ENCODE data around the gene SYT17.
"Not testable (repeated sequence)": the region's sequence is repeated elsewhere in the genome, so short reads cannot be mapped to it uniquely, and the experiment has no call there.

Gene SYT17

DNA sequence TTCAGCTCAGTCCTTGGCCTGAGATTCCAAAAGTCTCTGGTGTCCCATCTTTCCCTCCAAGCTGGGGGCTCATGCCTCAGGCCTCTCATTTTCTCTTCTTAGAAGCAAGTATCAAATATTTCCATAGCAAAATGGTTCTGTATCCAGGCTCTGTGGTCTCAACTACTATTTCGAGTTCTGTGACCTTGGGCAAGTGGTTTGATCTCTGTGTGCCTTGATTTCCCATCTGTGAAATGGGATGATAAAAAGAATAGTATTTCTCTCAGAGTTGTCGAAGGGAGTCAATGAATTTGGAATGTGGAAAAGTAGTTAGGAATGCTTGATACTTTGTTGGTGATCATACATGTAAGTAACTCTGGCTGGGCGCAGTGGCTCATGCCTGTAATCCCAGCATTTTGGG, 6.4 kb downstream of the SYT17 start:
- DNase-seq, result no peak

DNA sequence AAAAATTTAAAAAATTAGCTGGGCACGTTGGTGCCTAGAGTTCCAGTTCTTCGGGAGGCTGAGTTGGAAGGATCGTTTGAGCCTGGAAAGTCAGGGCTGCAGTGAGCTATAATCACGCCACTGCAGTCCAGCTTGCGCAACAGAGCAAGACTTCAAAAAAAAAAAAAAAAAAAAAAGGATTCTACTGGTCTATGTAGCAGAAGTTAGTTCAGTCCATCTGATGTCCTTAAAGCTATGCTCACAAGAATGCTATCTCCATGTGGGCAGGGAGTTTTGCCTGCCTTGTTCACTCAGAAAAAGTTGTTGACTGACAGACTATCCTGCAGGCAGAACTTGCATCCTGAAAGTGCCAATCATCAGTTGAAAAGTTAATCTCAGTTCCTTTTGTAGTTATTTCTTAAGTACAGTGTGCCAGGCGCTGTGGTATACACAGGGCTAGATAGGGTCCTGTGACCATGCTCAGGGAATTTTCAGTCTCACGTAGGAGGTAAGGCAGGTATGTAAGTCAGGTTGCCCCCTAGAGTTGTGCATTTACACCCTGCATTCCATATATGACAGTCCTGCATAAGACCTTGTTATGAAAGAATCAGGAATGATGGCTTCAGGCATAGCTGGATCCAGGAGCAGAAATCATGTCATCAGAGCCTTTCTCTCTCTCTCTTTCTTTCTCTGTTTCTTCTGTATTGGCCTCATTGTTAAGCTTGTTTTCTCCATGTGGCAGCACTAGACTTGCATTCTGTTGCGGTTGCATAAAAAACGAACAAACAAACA, 7.6 kb downstream of the SYT17 start:
- DNase-seq, result no peak

DNA sequence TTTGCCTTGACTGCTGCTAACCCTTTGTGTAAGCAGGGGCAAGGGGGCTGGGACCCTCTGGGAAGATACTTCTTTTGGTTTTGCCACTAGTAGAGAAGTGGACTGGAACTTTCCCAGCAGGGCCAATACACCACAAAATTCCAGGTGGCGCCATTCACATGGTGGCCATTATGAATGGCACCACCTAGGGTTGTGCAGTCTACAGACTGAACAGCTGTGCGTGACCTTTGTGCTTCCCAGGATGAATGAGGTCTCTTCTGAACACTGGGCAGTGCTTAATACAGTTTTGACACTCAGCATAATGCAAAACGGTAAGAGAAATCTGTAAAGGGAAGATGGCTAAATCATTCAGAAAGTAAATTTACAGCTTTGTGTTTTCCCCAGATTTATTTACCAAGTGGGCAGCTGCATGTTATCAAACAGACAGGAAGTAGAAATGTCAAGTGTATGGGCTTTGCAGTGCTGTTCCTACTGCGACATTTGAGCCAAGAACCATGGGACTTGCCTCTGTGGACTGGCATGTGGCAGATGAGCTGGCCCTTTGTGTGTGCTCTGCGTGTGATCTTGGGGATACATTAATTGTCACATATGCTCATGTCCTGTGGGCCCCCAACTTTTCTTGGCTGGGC, 9.2 kb downstream of the SYT17 start:
- no peak for DNase-seq

DNA sequence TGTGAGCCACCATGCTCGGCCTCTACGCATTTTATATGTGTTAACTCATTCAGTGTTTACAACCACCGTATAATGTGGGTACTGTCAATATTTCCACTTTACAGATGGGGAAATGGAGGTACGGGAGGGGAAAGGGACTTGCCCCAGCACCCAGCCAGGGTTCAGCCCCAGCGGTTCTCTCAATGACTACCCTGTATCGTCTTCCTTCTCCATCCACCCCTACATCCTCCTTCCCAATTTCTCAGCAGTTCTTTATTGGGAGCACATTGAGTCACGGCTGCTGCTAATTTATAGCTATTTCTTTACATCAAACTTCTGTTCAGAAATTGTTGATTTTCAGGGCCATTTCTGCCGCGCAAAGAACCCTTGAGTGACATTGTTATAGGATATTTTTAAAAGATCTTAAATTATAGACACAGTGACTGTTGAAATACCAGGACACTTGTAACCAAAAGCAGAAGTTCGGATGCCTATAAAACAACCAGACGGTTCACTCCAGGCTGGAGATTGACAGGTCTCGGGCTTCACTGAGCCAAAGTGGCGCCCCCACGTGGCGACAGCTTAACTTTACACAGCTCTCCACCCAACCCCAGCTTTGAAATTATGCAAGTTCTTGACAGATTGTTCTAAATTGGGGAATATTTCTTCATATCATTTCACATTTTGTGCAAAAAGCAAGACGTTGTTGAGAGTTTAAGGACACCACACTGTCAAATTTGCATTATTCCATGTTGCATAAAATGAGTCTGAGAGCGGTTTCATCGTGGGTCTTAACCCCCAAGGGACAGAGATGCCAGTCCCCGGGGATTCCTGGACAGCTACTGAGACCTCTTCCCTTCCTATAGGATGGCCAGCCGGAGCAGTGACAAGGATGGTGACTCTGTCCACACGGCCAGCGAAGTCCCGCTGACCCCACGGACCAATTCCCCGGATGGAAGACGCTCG, 11.8 kb downstream of the SYT17 start:
- DNase-seq, result peak; percentile 65

DNA sequence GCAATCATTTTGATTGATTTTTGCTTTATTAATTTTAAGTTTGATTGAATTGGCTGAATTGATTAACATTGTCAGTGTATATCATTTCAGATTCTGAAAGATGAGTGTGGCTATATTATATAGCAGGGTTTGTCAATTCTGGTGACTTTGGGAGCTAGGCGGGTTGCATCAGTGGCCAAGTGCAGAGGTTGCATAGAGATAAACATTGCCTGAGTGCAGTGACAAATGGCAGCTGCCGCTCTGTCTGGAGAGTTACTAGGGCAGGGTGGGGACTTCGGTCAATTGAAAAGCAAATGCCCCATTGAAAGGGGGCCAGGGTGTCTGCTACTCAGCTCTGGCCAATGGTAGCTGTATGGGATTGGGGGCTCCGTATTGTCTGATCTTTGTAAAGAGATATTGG, 12.7 kb downstream of the SYT17 start:
- no peak for DNase-seq

DNA sequence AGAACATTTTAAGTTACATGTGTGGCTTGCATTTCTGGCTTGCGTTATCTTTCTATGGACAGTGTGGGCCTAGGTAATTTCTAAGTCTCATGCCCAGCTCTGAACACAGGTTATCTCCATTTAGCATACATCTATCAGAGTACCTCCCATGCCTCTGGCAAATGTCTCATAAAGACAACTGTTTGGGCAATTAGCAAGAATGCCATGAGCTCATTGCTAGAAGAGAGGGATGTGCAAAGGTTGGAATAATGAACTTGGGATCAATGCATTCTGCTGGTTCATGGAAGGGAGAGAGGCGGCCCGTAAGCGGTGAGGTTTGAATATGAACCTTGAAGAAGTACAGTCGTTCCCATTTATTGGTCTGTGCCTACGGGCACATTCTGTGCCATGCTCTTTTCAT, 14.4 kb downstream of the SYT17 start:
- DNase-seq, result no peak

DNA sequence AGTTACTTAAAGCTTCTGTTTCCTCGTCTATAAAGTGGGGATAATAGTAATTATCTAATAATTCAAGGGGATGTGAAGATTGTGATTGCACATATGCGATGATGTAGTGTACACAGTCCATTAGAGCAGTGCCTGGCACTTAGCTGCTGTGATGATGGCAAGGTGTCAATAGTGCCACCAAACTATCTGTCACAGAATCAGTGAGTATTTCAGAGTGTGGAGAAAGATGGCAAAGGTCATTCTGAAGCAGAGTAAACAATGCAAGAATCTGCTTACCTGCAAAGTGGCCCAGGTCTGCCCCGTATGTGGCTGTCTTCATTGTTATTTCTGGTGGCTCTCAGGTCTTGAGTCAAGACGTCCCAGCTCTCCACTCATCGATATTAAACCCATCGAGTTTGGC, 15.1 kb downstream of the SYT17 start:
- DNase-seq, result no peak

DNA sequence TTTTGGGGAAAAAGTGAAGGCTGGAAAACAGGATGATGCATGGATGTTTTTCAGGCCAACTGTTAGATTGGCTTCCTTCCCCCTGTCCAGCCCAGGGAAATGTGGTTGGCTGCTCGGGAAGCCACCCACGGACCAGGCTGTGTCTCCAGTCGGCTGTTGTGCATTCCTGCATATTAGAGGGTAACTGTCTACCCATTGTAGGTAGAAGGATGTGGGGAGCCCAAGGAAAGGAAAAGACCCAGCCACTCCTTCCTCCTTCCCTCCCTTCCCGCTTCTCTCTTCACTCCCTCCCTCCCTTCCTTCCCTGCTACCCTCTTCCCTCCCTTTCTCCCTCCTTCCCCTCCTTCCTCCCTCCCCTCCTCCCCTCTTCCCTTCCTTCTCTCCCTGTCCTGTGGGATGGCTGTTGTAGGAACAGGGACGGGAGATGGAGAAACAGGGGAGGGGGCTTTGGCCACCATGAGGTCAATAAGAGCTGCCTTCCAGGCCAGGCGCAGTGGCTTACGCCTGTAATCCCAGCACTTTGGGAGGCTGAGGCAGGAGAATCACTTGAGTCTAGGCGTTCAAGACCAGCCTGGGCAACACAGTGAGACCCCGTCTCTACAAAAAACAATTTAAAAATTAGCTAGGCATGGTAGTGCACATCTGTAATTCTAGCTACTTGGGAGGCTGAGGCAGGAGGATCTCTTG, 16.9 kb downstream of the SYT17 start:
- DNase-seq, result no peak

DNA sequence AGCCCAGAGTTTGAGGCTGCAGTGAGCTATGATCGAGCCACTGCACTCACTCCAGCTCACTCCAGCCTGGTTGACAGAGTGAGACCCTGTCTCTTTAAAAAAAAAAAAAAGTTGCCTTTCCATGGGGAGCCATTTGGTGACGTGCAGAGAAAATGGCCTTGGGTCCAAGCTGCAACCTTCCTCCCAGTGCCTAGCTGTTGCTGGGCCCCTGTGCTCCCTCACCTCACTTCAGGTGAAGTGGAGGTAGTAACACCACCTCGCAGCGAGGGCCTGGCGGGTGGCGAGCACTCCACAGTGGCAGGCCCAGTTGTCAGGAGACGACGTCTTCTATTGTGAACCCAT, 17.4 kb downstream of the SYT17 start:
- no peak for DNase-seq

DNA sequence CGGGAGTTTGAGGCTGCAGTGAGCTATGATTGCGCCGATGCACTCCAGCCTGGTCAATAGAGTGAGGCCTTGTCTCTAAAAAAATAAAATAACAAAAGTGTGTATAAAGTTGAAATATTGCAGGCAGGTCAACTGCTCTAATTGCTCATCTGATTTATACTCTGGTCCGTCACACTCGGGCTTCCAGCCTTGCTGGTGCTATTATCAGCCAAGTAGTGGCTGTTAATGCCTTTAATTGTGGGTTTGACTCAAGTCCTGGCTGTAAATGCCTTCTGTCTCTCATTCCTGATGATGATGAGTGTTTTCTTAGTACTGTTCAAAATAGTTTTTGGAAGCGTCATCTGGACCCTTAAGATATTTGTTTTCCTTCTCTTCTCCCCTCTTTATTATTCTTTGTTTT, 18.4 kb downstream of the SYT17 start:
- no peak for DNase-seq

DNA sequence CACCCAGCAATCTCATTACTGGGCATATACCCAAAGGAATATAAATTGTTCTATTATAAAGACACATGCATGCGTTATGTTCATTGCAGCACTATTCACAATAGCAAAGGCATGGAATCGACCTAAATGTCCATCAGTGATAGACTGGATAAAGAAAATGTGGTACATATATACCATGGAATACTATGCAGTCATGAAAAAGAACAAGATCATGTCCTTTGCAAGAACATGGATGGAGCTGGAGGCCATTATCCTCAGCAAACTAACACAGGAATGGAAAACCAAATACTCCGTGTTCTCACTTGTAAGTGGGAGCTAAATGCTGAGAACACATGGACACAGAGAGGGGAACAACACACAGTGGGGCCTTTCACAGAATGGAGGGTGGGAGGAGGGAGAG, 19.9 kb downstream of the SYT17 start:
- DNase-seq, result not testable (repeated sequence)

DNA sequence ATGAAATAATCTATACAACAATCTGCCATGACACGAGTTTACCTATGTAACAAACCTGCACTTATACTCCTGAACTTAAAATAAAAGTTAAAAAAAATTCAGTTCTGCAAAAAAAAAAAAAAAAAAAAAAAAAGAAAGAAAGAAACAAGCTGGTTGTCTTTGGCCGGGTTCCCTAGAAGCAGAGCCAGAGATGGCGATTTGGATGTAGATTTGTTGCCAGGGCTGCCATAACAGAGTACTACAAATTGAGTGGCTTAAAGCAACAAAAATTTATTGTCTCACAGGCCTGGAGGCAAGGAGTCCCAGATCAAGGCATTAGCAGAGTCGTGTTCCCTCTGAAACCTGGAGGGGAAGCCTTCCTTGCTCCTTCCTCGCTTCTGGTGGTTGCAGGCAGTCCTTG, 20.4 kb downstream of the SYT17 start:
- DNase-seq, result no peak

DNA sequence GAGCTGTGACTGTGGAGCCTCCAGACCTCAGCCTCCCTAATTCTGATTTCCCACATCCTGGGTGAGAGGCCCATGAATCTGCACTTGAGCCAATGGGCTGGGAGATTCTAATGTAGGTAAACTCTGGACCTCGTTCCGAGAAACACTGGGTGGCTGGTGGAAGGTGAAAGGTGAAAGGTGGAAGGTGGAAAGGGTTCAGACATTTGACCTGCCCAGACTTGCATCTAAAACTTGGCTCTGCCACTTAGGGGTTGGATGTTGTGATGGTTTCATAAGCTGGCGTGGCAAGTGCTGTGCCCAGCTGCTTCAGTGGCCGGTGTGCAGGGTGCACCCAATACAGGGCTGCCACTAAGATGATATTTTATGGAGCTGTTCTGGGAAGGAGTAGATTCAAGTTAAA, 24.8 kb downstream of the SYT17 start:
- no peak for DNase-seq

DNA sequence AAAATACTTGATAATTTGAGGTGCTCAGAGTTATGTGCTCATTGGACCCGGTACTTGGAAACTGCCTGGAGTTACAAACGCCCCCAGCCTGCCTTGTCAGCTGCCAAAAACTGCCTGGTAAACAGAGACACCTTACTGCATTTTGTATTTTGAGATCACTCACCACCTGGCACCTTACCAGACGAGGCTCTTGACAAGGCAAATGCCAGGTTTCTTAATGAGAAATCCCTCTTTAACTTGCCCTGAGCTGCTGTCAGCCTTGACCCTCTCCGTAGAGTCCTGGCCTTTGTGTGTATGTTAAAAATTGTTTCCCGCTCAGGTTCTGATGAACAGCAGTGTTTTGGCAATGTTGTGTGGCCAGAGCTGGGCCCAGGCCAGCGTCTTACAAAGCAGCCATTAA, 28.8 kb downstream of the SYT17 start:
- no peak for DNase-seq

DNA sequence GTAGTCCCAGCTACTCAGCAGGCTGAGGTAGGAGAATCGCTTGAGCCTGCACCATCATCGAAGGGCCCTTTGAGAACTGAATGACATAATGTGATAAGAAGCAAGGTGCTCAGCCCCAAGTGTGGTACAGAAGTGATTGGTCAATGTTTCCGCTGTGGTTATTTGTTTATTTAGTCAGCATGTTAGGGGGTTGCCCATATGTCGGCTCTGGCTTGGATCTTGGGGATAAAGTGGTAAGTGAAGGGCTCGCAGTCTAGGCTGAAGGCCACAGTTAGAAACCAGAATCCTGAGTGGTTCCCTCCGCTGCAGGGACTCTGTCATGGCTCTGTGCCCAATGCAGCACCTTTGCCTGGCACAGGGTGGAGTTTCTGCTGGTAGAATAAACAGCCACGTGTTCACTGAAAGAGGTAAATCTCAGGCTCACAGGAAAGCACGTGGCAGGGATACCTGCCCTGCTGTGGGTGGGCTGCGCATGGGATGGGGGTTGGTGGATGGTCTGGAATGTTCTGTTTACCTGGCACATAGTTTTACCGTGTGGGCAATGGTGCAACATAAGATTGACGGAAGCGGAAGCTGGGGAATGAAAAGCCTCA, 35.4 kb downstream of the SYT17 start:
- no peak for DNase-seq

DNA sequence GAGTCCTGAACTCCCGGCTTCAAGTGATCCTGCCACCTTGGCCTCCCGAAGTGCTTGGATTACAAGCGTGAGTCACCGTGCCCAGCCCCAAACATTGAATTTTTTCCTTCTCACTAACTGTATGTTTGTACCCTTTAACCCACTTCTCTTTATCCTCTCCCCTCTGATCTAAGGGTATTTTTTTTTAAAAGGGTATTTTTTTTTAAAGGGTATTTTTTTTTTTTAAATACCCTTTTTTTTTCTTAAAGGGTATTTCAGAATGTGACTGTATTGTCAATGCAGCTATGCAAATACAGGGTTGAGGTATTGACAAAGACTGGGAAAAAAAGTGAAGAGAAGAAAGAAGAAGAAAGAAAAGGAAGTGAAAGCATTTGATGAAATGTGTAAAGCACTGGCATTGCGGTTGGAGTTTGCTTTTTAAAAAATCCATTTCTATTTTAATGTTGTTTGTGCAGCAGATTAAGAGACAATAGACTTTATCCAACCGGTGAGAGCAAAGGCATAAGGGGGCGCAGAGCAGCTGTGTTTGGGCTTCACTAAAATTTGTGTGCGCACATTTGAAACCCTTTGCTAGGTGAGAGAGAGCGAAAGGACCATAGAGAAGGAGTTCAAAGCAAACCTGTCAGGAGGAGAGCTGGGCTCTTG, 42.4 kb downstream of the SYT17 start:
- no peak for DNase-seq

DNA sequence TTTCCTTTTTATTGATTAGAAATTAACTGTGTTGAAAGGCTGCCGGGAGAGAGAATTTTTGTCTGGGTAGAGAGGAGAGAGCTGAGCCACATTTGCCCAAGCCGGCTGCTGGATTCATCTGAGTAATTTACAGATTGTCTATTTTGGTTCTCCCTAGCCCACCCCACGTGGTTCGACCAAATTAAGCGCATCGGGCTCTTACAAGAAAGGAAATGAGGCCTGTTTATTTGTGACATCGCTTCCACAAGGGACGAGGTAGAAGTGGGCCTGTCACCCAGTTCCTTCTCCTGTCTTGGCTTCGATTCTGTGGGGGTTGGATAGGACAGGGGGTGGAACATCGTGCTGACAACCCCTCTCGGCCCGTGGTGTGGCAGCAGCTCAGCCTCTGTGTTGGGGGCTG, 42.9 kb downstream of the SYT17 start:
- no peak for DNase-seq

DNA sequence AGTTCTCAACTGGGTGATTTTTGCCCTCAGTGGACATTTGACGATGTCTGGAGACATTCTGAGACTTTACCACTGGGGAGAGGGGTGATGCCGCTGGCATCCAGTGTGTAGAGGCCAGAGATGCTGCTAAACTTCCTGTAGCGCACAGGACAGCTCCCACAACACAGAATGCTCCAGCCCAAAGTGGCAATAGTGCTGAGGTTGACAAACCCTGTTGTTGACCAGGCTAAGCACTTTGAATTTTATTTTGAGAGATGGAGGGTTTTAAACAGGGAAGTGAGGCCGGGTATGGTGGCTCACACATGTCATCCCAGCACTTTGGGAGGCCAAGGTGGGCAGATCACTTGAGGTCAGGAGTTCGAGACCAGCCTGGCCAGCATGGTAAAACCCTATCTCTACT, 44.0 kb downstream of the SYT17 start:
- no peak for DNase-seq

DNA sequence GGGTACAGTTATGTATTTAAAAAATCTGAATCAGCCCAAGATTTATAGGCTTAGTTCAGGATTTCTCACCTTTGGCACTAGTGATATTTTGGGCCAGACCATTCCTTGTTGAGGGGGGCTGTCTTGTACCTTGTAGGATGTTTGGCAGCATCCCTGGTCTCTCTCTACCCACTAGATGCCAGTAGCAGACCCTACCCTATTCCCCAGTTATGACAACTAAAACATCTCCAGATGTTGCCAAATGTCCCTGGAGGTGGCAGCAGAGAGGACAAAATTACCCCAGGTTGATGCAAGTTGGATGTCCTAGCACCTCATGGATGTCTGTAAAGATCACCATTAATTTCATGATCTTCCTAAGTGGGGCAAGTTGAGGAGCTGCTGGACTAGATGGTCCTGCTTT, 45.8 kb downstream of the SYT17 start:
- DNase-seq, result no peak

DNA sequence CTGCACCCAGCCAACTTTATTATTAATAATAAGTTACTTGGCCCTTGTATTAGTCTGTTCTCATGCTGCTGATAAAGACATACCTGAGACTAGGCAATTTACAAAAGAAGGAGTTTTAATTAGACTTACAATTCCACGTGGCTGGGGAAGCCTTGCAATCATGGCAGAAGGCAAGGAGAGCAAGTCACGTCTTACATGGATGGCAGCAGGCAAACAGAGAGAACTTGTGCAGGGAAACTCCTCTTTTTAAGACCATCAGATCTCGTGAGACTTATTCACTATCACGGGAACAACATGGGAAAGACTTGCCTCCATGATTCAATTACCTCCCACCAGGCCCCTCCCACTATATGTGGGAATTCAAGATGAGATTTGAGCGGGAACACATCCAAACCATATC, 47.7 kb downstream of the SYT17 start:
- no peak for DNase-seq

DNA sequence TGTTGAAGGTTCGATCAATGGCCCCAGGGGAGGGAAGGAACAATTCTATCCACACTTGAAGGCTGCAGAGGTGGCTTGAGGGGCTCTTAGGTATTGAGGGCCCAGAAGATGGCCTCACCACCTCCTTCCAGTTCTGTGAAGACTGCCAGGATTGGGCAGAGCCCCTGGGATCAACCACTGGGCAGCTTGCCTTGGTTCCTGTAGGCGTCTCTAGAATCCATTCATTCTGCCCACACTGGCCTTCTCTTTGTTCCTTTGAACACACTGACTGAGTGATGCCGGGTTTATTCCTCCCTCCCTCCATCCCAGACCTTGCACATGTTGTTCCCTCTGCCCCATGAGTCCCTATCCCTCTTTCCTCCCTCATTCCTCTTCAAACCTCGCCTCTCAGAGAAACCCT, 50.5 kb downstream of the SYT17 start:
- no peak for DNase-seq

DNA sequence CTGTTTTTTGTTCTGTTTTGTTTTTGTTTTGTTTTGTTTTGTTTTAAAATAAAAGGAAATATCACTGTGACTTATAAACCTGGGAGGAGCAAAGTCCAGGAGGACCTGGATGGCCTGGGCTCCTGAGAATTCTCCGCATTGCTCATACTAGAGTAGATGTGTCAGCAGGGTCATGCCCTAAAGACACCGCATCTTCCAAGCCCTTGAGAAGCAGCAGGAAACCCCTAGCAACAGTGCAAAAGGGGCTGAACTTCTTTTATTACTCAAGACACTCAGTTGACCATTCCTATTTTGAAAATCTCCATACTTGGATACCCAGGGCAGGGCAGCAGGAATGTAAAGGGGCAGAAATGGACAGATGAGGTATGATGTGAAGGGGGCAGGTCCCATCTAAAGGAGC, 51.8 kb downstream of the SYT17 start:
- DNase-seq, result no peak

Measured in hematopoietic multipotent progenitor cell treated with erythropoietin and hydrocortisone succinate and interleukin-3 and kit ligand, for 8 days (in vitro differentiated cells).